GM10266 (cell line): ENCODE results near the gene RAB11FIP4.

Source experiments
- DNase-seq: peaks from one replicate; pipeline ENCODE4 v3.0.0; 2012; ENCODE audit errors: extremely low spot score
- TF ChIP-seq, protein P1 (sequence below): IDR thresholded peaks from 2 replicates; pipeline ENCODE4 v1.5.1; 2012; ENCODE audit warnings: mild to moderate bottlenecking, low read depth; ENCODE audit not compliant: control insufficient read depth, insufficient read depth; ENCODE audit errors: missing control alignments

The RAB11FIP4 gene

DNA sequence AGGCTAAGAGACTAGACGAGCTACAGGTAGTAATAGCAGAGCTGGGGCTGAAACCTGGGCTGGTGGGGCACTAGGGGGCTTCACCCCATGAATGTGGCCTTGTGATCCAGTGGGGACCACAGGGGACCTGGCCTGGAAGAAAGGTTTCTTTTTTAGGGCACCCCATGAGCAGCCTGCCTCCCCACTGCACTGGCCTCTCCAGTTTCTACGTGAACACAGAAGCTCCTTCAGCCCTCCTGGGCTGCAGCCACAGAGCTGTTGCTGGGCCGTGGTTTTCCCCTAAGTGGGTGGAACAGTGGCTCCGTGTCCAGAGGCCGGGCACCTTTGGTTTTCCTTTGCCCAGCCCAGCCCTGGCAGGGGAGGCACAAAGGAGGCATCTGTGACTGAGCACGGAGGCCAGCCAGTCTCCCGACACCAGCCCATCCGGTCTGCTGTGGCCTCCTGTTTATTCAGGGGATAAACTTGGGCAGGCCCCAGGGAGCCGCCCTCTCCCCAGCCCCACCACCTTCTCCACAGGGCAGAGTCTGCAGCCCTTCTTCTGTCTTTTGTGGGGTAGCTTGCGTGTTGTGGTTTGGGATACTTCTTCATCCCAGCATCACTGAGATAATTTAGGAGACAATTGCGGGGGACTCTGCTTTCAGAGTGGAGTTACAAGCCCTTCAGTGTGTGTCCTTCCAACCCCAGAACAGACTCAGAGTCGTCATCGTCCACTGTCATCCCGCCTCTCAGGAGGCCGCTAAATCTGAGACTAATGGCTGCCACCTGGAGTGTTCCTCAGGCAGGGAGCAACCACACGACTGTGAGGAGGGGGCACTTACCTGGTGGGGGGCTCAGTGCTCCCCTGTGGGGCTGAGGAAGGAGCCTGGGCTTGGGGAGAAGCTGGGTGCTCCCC is 85.3 kb downstream of the RAB11FIP4 start:
- TF ChIP-seq, protein P1, sequence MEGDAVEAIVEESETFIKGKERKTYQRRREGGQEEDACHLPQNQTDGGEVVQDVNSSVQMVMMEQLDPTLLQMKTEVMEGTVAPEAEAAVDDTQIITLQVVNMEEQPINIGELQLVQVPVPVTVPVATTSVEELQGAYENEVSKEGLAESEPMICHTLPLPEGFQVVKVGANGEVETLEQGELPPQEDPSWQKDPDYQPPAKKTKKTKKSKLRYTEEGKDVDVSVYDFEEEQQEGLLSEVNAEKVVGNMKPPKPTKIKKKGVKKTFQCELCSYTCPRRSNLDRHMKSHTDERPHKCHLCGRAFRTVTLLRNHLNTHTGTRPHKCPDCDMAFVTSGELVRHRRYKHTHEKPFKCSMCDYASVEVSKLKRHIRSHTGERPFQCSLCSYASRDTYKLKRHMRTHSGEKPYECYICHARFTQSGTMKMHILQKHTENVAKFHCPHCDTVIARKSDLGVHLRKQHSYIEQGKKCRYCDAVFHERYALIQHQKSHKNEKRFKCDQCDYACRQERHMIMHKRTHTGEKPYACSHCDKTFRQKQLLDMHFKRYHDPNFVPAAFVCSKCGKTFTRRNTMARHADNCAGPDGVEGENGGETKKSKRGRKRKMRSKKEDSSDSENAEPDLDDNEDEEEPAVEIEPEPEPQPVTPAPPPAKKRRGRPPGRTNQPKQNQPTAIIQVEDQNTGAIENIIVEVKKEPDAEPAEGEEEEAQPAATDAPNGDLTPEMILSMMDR = no peak
- no peak for DNase-seq

DNA sequence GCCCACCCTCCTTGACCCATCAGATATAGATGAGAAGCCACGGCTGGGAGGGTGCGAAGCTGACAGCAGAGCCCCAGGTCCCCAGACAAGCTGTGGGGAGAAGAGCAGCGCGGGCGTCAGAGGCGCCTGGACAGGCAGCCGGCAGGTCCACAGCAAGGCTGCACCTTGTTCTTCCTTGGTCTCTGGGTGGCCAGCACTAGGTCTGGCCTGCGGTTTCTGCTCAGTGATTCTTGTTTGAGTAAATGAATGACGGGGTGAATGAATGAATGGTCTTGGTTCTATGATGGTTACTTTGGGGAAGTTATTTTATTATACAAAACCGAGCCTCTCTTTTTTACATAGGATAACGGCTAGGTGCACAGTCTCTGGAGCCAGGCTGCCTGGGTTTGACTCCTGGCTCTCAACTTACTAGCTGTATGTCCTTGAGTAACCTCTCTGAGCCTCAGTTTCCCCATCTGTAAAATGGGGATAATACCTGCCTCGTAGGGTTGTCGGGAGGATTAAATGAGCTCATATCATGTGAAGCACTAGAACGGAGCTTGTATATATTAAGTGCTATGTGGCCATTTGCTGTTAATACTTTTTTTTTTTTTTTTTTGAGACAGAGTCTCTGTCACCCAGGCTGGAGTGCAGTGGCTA is 86.1 kb downstream of the RAB11FIP4 start:
- DNase-seq = no peak
- TF ChIP-seq, protein P1 = no peak

DNA sequence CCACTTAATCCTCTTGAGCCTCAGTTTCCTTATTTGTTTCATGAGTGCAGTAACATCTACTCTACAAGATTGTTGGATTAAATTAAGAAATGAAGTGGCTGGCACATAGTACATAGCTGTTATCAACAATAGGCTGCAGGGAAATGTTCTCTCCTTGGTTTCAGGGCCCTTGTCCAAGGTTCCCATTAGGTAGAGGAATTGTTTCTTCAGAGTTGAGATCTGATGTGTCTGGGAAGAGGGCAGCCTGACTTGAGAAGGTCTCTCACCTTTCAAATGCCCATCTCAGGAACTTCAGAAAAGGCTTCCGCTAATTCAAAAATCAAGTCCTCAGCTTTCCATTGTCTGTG is 87.6 kb downstream of the RAB11FIP4 start:
- TF ChIP-seq, protein P1 = no peak
- no peak for DNase-seq

DNA sequence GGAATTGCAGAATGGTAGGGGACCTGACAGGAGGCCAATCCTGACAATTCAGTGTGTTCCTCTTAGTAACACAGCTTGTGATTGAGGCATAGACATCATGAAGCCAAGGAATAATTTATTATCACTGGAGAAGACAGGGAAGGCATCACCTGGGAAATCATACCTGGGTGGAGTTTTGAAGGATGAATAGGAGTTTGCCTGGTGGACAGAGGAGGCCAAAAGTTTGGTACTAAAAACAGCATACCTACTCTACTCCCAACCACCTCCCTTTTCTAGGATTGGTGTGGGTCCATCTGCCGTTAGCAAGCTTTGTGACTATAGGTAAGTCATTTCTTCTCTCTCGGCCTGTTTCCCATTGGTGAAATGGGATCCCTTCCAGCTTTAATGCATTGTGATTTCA is 88.0 kb downstream of the RAB11FIP4 start:
- DNase-seq = no peak
- TF ChIP-seq, protein P1 = no peak

DNA sequence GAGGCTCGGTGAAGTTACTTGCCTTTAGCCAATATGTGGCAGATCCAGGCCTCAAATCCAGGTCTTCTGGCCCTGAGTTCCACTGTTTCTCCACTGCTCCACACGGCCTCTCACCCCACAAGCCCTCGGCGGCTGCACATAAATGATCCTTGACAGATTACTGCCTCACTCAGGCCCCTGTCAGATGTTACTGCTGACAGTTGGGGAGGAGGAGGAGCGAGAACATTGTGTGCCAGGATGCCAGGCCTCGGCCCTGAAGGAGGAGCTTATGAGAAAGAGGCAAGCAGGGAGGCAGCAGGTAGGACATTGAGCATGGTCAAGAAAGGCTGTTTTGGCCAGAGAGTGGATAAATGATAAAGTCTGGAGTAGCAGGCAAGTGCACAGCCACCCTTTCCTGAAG is 88.6 kb downstream of the RAB11FIP4 start:
- DNase-seq = no peak
- TF ChIP-seq, protein P1 = no peak

- TF ChIP-seq, protein P1 = no peak
- DNase-seq = no peak
Observed at GRCh38 chr17:31480904-31481782, 89.7 kb downstream of the RAB11FIP4 start.
